Body of pancreas (tissue), 4 donors: ENCODE measurements around the gene WFIKKN1. TPM values are rescaled to one million over a fixed set of nuclear protein-coding genes. Genes with fewer than 3 reads are reported as not detected.

Experiments
- ATAC-seq: fragments of 150-250 bp; one replicate; pipeline ENCODE4 v1.9.1; 2016
- DNase-seq, 4 donors: peaks; one replicate each; pipeline ENCODE4 v3.0.0-alpha.2; 2019
- H3K27ac ChIP-seq, 4 donors: fragments of 200-600 bp; sonication (generic); 1 replicate in 3 of 4; 2 replicates in 1 of 4; pipeline versions ENCODE4 v1.5.1 to v1.6.1; 2016 to 2019; ENCODE audit warnings: mild to moderate bottlenecking in 1 of 4, mixed read lengths in 1 of 4, moderate library complexity in 1 of 4
- H3K27me3 ChIP-seq, 2 donors: fragments of 200-600 bp; sonication (generic); one replicate each; pipeline ENCODE4 v1.6.0; 2016; ENCODE audit warnings: mild to moderate bottlenecking in 1 of 2
- H3K36me3 ChIP-seq, 2 donors: fragments of 200-600 bp; sonication (generic); replicated peaks in 1 of 2; 2 replicates each; pipeline ENCODE4 v1.5.1; 2016; ENCODE audit warnings: low read depth in 2 of 2; ENCODE audit not compliant: insufficient read depth in 1 of 2
- H3K4me1 ChIP-seq: fragments of 200-600 bp; sonication (generic); one replicate; pipeline ENCODE4 v1.6.0; 2016
- H3K4me3 ChIP-seq, 2 donors: fragments of 200-600 bp; sonication (generic); 1 replicate in 1 of 2; 2 replicates in 1 of 2; pipeline ENCODE4 v1.5.1; 2016 to 2019
- H3K9me3 ChIP-seq, 3 donors: fragments of 200-600 bp; sonication (generic); 1 replicate in 2 of 3; 2 replicates in 1 of 3; pipeline ENCODE4 v1.5.1; 2016
- POLR2A ChIP-seq, 3 donors: fragments of 450-650 bp; IDR thresholded peaks; one replicate each; pipeline ENCODE4 v1.6.1; 2016; ENCODE audit warnings: antibody characterized with exemption in 3 of 3, mild to moderate bottlenecking in 2 of 3
- whole genome bisulfite sequencing, 2 donors: methylation state at CpG; one replicate each; pipeline ENCODE4 v1.1.5; 2017; 5-methylcytosine and 5-hydroxymethylcytosine counted together
- intact Hi-C: fragments of 100-400 bp; cut with DNase I; formaldehyde crosslinking; loops from one replicate; pipeline ENCODE4 v1.15.1; 2023
- total RNA-seq, 2 donors: library from RNA; depleted of rRNA; stranded (reverse); fragments of >200 nt; gene quantifications; one replicate each; pipeline ENCODE4 v1.1.0, GENCODE V29; 2016
- TF ChIP-seq, protein P1 (sequence below), 7 experiments: fragments of 450-650 bp in 4 of 7; fragments of 200-600 bp in 3 of 7; sonication (generic) in 3 of 7; IDR thresholded peaks; one replicate each; pipeline ENCODE4 v1.5.1; 2016 to 2019; ENCODE audit warnings: antibody characterized with exemption in 7 of 7

Gene WFIKKN1
- total RNA-seq, 2 donors from 2014 or later: 3.9 to 5.6 TPM

DNA sequence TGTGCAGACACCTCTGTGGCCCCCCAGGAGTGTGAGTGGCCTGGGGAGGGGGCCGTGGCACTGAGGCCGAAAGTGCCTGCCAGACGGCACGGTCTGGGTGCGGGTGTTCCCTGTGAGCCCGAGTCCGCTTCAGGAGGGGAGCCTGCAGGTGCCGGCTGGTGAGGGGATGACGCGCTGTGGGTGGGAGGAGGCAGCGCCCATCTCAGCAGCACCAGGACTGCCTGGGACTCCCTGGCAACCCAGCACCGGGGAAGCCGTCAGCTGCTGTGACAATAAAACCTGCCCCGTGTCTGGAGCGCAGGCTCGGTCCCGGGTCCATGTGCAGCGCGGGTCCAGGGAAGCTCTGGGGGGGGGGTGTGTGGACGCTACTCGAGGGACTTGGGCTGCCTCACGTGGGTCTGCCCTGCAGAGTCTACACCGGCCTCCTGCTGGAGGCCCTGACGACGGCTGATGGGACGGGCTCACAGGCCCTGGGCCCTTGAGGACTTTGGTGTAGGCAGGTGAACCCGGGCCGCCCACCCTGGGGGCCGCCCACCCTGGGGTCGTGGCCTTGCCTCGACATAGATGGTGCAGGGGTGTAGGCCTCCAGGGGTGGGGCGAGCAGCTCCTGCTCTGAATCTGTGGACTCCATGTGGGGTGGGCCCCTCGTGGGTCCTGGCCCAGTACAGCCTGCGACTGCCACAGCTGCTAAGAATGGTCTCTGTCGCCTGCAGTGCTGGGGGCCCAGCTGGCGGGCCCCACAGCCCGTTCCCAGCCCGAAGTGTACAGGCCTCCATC lies 46.8 kb upstream of the WFIKKN1 start:
- 52 to 76% methylated on average over 6 to 38 of the region's 38 CpGs for WGBS, 2 donors
- Histone ChIP-seq H3K9me3 (no peaks in the 10 kb centered on the region), H3K4me1 (peaks cover 88% of the 10 kb centered on the region), H3K36me3 (no peaks in the 10 kb centered on the region), H3K27ac (peak overlapping the region; percentile 74 to 90 (median 86)), H3K4me3 (no peak overlapping the region), H3K27me3 (no peaks in the 10 kb centered on the region)
- TF ChIP-seq, protein P1, sequence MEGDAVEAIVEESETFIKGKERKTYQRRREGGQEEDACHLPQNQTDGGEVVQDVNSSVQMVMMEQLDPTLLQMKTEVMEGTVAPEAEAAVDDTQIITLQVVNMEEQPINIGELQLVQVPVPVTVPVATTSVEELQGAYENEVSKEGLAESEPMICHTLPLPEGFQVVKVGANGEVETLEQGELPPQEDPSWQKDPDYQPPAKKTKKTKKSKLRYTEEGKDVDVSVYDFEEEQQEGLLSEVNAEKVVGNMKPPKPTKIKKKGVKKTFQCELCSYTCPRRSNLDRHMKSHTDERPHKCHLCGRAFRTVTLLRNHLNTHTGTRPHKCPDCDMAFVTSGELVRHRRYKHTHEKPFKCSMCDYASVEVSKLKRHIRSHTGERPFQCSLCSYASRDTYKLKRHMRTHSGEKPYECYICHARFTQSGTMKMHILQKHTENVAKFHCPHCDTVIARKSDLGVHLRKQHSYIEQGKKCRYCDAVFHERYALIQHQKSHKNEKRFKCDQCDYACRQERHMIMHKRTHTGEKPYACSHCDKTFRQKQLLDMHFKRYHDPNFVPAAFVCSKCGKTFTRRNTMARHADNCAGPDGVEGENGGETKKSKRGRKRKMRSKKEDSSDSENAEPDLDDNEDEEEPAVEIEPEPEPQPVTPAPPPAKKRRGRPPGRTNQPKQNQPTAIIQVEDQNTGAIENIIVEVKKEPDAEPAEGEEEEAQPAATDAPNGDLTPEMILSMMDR (IDR thresholded peaks at IDR 0.05): no peak
- TF ChIP-seq POLR2A (IDR thresholded peaks at IDR 0.05): no peak
- intact Hi-C loops: no loop called here
- DNase-seq: peak in 2 of 4 donors; percentile 43 to 54
- no peak for ATAC-seq

DNA sequence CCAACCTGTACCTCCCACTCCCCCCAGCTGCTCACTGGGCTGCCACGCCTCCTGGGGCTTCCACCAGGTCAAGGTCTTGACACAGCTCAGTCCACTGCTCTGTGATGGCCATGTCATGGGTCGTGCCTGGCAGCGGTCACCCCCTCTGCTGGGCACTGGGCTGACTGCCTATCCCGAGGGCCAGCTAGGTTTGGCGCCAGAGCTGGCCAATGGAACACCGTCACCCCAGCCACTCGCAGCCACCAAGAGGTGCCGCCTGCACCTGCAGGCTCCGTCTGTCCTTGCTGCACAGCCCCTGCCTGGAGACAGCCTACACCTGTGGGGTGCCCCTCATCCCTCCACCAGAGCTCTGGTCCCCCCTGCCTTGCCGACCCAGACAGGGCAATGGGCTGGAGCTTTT lies 45.4 kb upstream of the WFIKKN1 start:
- DNase-seq: peak; percentile 63 to 80 (median 73)
- peaks cover 75% of the 10 kb centered on the region for H3K4me1 ChIP-seq
- intact Hi-C loops: no loop called here
- no peaks in the 10 kb centered on the region for H3K36me3 ChIP-seq
- no peaks in the 10 kb centered on the region for H3K9me3 ChIP-seq
- WGBS, 2 donors: 7 to 9% methylated on average over 4 to 9 of the region's 10 CpGs
- TF ChIP-seq, protein P1 (IDR thresholded peaks at IDR 0.05): peak in 4 of 7 experiments; percentile 39 to 46 (median 43)
- TF ChIP-seq POLR2A (IDR thresholded peaks at IDR 0.05): no peak
- H3K27ac ChIP-seq: no peak overlapping the region
- no peak for ATAC-seq
- H3K4me3 ChIP-seq: no peak overlapping the region
- H3K27me3 ChIP-seq: no peaks in the 10 kb centered on the region

DNA sequence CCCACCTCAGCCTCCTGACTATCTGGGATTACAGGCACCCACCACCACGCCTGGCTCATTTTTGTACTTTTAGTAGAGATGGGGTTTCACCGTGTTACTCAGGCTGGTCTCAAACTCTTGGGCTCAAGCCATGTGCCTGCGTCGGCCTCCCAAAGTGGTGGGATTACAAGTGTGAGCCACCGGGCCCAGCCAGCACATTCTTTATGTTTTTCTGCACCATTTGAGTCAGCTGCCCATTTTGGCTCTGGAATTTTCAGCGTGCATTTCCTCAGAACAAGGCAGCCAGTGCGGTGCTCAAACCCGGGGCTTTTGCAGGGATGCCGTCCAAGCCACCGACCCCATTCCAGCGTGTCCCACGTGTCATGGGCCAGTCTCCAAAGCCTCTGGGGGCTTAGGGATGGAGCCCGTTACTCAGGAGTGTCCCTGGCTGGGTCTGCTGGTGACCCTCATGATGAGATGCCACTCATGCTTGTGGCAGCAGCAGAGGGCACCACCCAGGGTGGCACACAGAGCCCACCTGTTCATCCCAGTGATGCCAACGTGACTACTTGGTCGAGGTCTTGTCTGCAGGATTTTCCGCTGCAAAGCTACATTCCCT lies 44.6 kb upstream of the WFIKKN1 start:
- H3K27me3 ChIP-seq: no peaks in the 10 kb centered on the region
- DNase-seq (no peak), ATAC-seq (no peak)
- H3K36me3 ChIP-seq: no peaks in the 10 kb centered on the region
- peaks cover 70% of the 10 kb centered on the region for H3K4me1 ChIP-seq
- TF ChIP-seq, protein P1 (IDR thresholded peaks at IDR 0.05): no peak
- TF ChIP-seq POLR2A (IDR thresholded peaks at IDR 0.05): no peak
- no peaks in the 10 kb centered on the region for H3K9me3 ChIP-seq
- intact Hi-C loops: no loop called here
- no peak overlapping the region for H3K4me3 ChIP-seq
- H3K27ac ChIP-seq: no peak overlapping the region
- WGBS, 2 donors: 47 to 57% methylated on average over 12 to 16 of the region's 16 CpGs

DNA sequence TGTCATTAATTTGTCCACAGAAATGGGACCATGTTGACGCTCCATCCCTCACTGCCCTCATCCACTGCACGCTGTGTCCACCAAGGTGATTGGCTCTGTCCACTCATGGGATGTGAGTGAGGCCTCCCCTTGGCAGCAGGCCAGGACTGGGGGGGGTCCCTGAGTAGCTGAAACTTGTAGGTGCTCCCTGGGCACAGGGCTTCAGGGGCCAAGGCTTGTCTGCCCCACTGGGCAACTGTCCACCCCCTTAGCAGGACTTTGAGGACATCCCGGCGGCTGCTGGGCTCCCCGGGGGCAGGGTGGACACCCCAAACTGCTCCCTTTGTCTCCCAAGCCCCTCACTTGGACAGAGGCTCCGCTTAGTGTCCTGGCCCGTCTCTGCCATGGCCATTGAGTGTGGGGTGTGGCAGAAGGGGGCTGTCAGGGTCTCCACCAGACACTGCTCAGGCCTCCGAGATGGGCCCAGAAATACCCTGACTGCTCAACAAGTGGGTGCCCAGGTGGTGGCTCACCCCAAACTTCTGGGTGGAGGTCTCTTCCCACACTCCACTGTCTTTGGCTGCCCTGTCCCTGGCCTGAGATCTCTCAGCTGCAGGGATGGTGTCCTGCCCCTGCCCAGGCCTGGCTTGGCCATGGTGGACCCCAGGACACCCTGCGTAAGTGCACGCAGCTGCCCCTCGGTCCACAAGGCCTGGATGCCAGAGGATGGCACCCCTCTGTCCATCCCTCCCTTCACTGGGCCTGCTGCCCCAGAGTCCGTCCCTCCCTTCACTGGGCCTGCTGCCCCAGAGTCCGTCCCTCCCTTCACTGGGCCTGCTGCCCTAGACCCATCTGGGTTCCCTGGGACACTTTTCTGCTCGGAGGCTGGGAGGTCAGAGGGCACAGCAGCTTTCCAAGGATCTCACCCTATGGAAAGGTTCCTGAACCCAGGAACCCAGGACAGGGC lies 43.9 kb upstream of the WFIKKN1 start:
- H3K27ac ChIP-seq: peak overlapping the region in 3 of 4 donors; percentile 43 to 100 (median 99)
- H3K4me3 ChIP-seq: no peak overlapping the region
- peaks cover 70% of the 10 kb centered on the region for H3K4me1 ChIP-seq
- H3K27me3 ChIP-seq: no peaks in the 10 kb centered on the region
- 51 to 66% methylated on average over 6 to 12 of the region's 14 CpGs for WGBS, 2 donors
- intact Hi-C loops: no loop called here
- no peaks in the 10 kb centered on the region for H3K36me3 ChIP-seq
- peak in 3 of 4 donors; percentile 59 to 79 (median 74) for DNase-seq
- no peaks in the 10 kb centered on the region for H3K9me3 ChIP-seq
- no peak for ATAC-seq
- peak in 1 of 3 donors; percentile 13 for TF ChIP-seq POLR2A (IDR thresholded peaks at IDR 0.05)
- TF ChIP-seq, protein P1 (IDR thresholded peaks at IDR 0.05): no peak
